Urinary bladder (tissue), 4 donors: ENCODE results near the gene NUP188. TPM values are rescaled to one million over a fixed set of nuclear protein-coding genes. Genes with fewer than 3 reads are reported as not detected.

Source experiments
- DNase-seq: peaks from one replicate; pipeline ENCODE4 v3.0.0-alpha.2; 2015; ENCODE audit errors: extremely low spot score
- H3K27ac ChIP-seq: one replicate; pipeline ENCODE4 v1.5.1; 2013; ENCODE audit warnings: low read depth, mild to moderate bottlenecking, moderate library complexity
- H3K36me3 ChIP-seq: one replicate; pipeline ENCODE4 v1.6.1; 2013; ENCODE audit warnings: mild to moderate bottlenecking, moderate library complexity; ENCODE audit not compliant: insufficient read depth
- H3K4me1 ChIP-seq: one replicate; pipeline ENCODE4 v1.6.1; 2013; ENCODE audit warnings: mild to moderate bottlenecking, moderate library complexity; ENCODE audit not compliant: insufficient read depth
- H3K4me3 ChIP-seq: one replicate; pipeline ENCODE4 v1.5.1; 2013; ENCODE audit warnings: low read depth, low read length
- WGBS: extraction: QIAGEN DNeasy Blood & Tissue Kit; methylation state at CpG from one replicate; pipeline ENCODE4 v1.1.7; 2013; 5-methylcytosine and 5-hydroxymethylcytosine counted together
- polyA plus RNA-seq: library from polyadenylated mRNA; stranded (reverse); fragments of 200-250 nt; gene quantifications from one replicate; pipeline ENCODE4 v1.2.3, GENCODE V29; 2013
- total RNA-seq: library from RNA; depleted of rRNA; stranded (reverse); fragments of >200 nt; gene quantifications from one replicate; pipeline ENCODE4 v1.2.3, GENCODE V29; 2014
- donor health status: healthy with polysubstance abuse.
- donor health status: healthy.

The NUP188 gene
- total and polyA plus RNA-seq, 2 donors = 20.3 to 43.1 TPM

DNA sequence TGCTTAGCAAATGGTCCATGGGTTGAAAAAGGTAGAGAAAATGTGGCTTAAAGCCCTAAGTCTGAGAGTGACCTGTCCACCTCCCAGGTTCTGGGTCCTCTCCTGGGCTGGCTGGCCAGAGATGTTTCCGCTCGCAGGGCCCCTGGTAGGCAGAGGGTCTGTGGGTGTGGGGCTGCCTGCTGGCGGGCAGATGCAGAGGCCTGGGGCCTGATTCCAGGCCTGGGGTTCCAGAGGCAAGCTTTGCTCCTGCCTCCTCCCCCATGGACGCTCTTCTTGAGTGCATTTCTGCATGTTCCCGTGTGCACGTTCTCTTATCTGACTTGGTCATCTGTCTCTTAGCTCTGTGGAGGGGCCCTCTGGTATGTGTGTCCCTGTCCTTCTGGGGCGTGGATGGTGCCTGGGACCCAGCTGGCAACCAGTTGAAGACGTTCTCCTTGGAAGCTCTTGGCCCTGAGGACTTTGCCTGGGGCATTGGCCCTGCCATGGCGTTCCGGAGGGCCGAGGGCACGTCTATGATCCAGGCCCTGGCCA lies 92.7 kb downstream of the NUP188 start:
- 87% methylated on average over 12 of the region's 12 CpGs for WGBS
- Histone ChIP-seq H3K36me3 (no peaks in the 10 kb centered on the region), H3K4me3 (no peak overlapping the region), H3K27ac (no peak overlapping the region), H3K4me1 (peaks cover 2% of the 10 kb centered on the region)
- DNase-seq = no peak

DNA sequence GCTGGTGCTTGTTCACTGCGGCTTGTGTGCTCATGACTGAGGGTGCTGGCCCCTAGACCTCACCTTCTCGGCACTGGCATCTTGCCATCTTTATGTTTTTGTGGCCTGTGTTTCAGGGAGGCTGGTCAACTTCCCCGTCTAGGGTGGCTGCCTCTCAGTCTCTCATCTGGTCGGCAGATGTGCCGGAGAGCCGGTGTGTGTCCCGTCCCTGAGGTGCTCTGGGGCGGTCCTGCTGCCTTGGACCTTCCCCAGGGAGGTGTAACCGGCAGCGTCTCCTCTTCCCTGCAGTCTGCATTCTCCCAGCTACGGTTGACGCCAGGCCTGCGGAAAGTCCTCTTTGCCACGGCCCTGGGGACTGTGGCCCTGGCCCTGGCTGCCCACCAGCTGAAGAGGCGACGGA lies 94.5 kb downstream of the NUP188 start:
- Histone ChIP-seq H3K27ac (no peak overlapping the region), H3K4me1 (peaks cover 2% of the 10 kb centered on the region), H3K36me3 (no peaks in the 10 kb centered on the region), H3K4me3 (no peak overlapping the region)
- WGBS = 92% methylated on average over 16 of the region's 16 CpGs
- DNase-seq = no peak

GRCh38 chr9:129052592-129052991 lies 105.1 kb downstream of the NUP188 start:
- Histone ChIP-seq H3K4me1 (no peaks in the 10 kb centered on the region), H3K36me3 (peaks cover 8% of the 10 kb centered on the region), H3K27ac (no peak overlapping the region), H3K4me3 (no peak overlapping the region)
- WGBS = 77% methylated on average over 8 of the region's 8 CpGs
- DNase-seq = peak; percentile 49

GRCh38 chr9:129053020-129053419 lies 105.5 kb downstream of the NUP188 start:
- Histone ChIP-seq H3K27ac (no peak overlapping the region), H3K4me1 (no peaks in the 10 kb centered on the region), H3K36me3 (peaks cover 8% of the 10 kb centered on the region), H3K4me3 (no peak overlapping the region)
- 88% methylated on average over 6 of the region's 6 CpGs for WGBS
- DNase-seq = no peak

DNA sequence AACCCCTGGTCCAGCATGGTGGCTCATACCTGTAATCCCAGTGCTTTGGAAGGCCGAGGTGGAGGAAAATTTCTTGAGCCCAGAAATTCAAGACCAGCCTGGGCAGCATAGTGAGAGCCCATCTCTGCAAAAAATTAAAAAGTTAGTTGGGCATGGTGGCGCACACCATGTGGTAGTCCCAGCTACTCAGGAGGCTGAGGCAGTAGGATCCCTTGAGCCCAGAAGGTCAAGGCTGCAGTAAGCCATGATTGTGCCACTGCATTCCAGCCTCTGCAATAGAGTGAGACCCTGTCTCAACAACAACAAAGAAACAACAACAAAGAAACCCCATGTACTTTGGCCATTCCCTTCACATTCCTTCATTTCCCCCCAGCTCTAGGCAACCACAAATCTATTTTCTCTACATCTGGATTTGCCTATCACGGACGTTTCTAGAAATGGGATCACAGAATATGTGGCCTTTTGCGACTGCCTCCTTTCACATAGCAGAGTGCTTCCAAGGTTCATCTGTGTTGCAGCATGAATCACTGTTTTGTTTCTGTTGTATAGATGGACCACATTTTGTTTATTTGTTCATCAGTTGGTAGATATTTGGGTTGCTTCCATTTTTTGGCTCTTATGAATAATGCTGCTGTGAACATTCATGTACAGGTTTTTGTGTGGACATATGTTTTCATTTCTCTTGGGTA lies 106.8 kb downstream of the NUP188 start:
- no peaks in the 10 kb centered on the region for H3K4me1 ChIP-seq
- WGBS = 89% methylated on average over 5 of the region's 5 CpGs

More for the DNA sequence above, 106.8 kb downstream of the NUP188 start:
- DNase-seq = no peak
- Histone ChIP-seq H3K4me3 (no peak overlapping the region), H3K36me3 (peaks cover 8% of the 10 kb centered on the region), H3K27ac (no peak overlapping the region)

Other genes with a start within 250 kb of the NUP188 start
- 2.4 TPM for gene PKN3, start 245.2 kb upstream of the NUP188 start, total RNA-seq
- 9.5 TPM for gene PKN3, start 245.2 kb upstream of the NUP188 start, polyA plus RNA-seq
- gene ZDHHC12, start 223.6 kb upstream of the NUP188 start, total RNA-seq = 6.3 TPM
- 35.5 TPM for gene ZDHHC12, start 223.6 kb upstream of the NUP188 start, polyA plus RNA-seq
- 15.9 TPM for gene ZER1, start 175.8 kb upstream of the NUP188 start, total RNA-seq
- gene ZER1, start 175.8 kb upstream of the NUP188 start, polyA plus RNA-seq = 51.8 TPM
- 8.2 TPM for gene TBC1D13, start 160.4 kb upstream of the NUP188 start, total RNA-seq
- gene TBC1D13, start 160.4 kb upstream of the NUP188 start, polyA plus RNA-seq = 22.5 TPM
- gene ENDOG, start 129.2 kb upstream of the NUP188 start, total RNA-seq = 6.4 TPM
- 20.7 TPM for gene ENDOG, start 129.2 kb upstream of the NUP188 start, polyA plus RNA-seq
- gene SPOUT1, start 117.9 kb upstream of the NUP188 start, total RNA-seq = 10.6 TPM
- 22.4 TPM for gene SPOUT1, start 117.9 kb upstream of the NUP188 start, polyA plus RNA-seq
- gene KYAT1, start 65.7 kb upstream of the NUP188 start, total RNA-seq = 5.4 TPM
- gene KYAT1, start 65.7 kb upstream of the NUP188 start, polyA plus RNA-seq = 7.8 TPM
- gene LRRC8A, start 65.6 kb upstream of the NUP188 start, total RNA-seq = 17.1 TPM
- 62.3 TPM for gene LRRC8A, start 65.6 kb upstream of the NUP188 start, polyA plus RNA-seq
- gene PHYHD1, start 26.7 kb upstream of the NUP188 start, total RNA-seq = 16.8 TPM
- 34.8 TPM for gene PHYHD1, start 26.7 kb upstream of the NUP188 start, polyA plus RNA-seq
- gene DOLK, start 96 bp upstream of the NUP188 start, total RNA-seq = 11.3 TPM
- 16.4 TPM for gene DOLK, start 96 bp upstream of the NUP188 start, polyA plus RNA-seq
- gene SH3GLB2, start 80.6 kb downstream of the NUP188 start, total RNA-seq = 49.6 TPM
- gene SH3GLB2, start 80.6 kb downstream of the NUP188 start, polyA plus RNA-seq = 119 TPM
- 16.4 TPM for gene MIGA2, start 88.9 kb downstream of the NUP188 start, total RNA-seq
- gene MIGA2, start 88.9 kb downstream of the NUP188 start, polyA plus RNA-seq = 34.5 TPM
- gene DOLPP1, start 133.4 kb downstream of the NUP188 start, total RNA-seq = 9.0 TPM
- 10.5 TPM for gene DOLPP1, start 133.4 kb downstream of the NUP188 start, polyA plus RNA-seq
- gene CRAT, start 163.1 kb downstream of the NUP188 start, total RNA-seq = 15.0 TPM
- 70.7 TPM for gene CRAT, start 163.1 kb downstream of the NUP188 start, polyA plus RNA-seq
- gene PTPA, start 163.7 kb downstream of the NUP188 start, total RNA-seq = 48.5 TPM
- 125 TPM for gene PTPA, start 163.7 kb downstream of the NUP188 start, polyA plus RNA-seq
- 15.2 TPM for gene IER5L, start 230.6 kb downstream of the NUP188 start, total RNA-seq
- 13.3 TPM for gene IER5L, start 230.6 kb downstream of the NUP188 start, polyA plus RNA-seq